IMR-90 (cell line): Measurements from ENCODE around the gene CNDP1. TPM values are rescaled to one million over a fixed set of nuclear protein-coding genes. Genes with fewer than 3 reads are reported as not detected.

Experiments
- ATAC-seq: fragments of 200-7000 bp; cut with Tn5 transposase; 2 replicates; pipeline ENCODE4 v1.9.1; 2020; ENCODE audit warnings: low read depth, mild to moderate bottlenecking, moderate library complexity
- BruUV-seq: library from RNA; stranded (reverse); fragments of 400-500 nt; replicated peaks from 2 replicates; lab custom pipeline; 2021; lab: Mats Ljungman, UMichigan
- CTCF ChIA-PET: fragments of 300-600 bp; formaldehyde crosslinking; extraction: SDS; loops from one replicate; lab custom pipeline; 2021; ENCODE audit warnings: antibody characterized with exemption; lab: Yijun Ruan, JAX
- POLR2A ChIA-PET: fragments of 300-600 bp; sonication (Branson Sonifier 250); formaldehyde crosslinking; loops from one replicate; lab custom pipeline; 2022; ENCODE audit warnings: antibody characterized with exemption; ENCODE audit not compliant: unreplicated experiment; lab: Charles Lee
- DNase-seq: peaks from one replicate; pipeline ENCODE4 v3.0.0; 2013
- H2AFZ ChIP-seq: replicated peaks from 2 replicates; pipeline ENCODE3; 2013; ENCODE audit warnings: low read length, mild to moderate bottlenecking; ENCODE audit not compliant: poor library complexity
- H2AK5ac ChIP-seq: 2 replicates; pipeline ENCODE4 v1.6.1; 2013; ENCODE audit warnings: low read depth, low read length, inconsistent platforms
- H2AK9ac ChIP-seq: replicated peaks from 2 replicates; pipeline ENCODE3; 2013; ENCODE audit warnings: mild to moderate bottlenecking, low read depth, low read length, moderate library complexity; ENCODE audit not compliant: poor library complexity
- H2BK120ac ChIP-seq: 2 replicates; pipeline ENCODE4 v1.6.1; 2013; ENCODE audit warnings: low read depth, low read length, inconsistent platforms
- H2BK15ac ChIP-seq: 3 replicates; pipeline ENCODE4 v1.6.1; 2013; ENCODE audit warnings: low read depth, low read length, inconsistent platforms
- H2BK20ac ChIP-seq: 2 replicates; pipeline ENCODE4 v1.6.1; 2013; ENCODE audit warnings: low read depth, mild to moderate bottlenecking, inconsistent platforms, low read length, moderate library complexity
- H2BK5ac ChIP-seq: 2 replicates; pipeline ENCODE4 v1.6.1; 2013; ENCODE audit warnings: mild to moderate bottlenecking, low read depth, low read length, inconsistent platforms; ENCODE audit not compliant: poor library complexity, severe bottlenecking
- H3K14ac ChIP-seq: replicated peaks from 2 replicates; pipeline ENCODE4 v1.6.1; 2013; ENCODE audit warnings: low read depth, low read length, inconsistent platforms
- H3K18ac ChIP-seq: 2 replicates; pipeline ENCODE4 v1.6.1; 2013; ENCODE audit warnings: low read depth, low read length, control low read depth
- H3K23ac ChIP-seq: 2 replicates; pipeline ENCODE4 v1.6.1; 2013; ENCODE audit warnings: low read depth, low read length, inconsistent platforms
- H3K27ac ChIP-seq: 2 replicates; pipeline ENCODE4 v1.5.1; 2013; ENCODE audit warnings: mild to moderate bottlenecking, control low read depth, low read length; ENCODE audit not compliant: insufficient read depth
- H3K27me3 ChIP-seq: 2 replicates; pipeline ENCODE4 v1.6.1; 2013; ENCODE audit warnings: low read length; ENCODE audit not compliant: control insufficient read depth, insufficient read depth
- H3K36me3 ChIP-seq: 2 replicates; pipeline ENCODE4 v1.6.1; 2013; ENCODE audit warnings: low read length, mixed read lengths; ENCODE audit not compliant: control insufficient read depth, insufficient read depth
- H3K4ac ChIP-seq: 2 replicates; pipeline ENCODE4 v1.6.1; 2013; ENCODE audit warnings: low read depth, low read length, inconsistent platforms
- H3K4me1 ChIP-seq: 2 replicates; pipeline ENCODE4 v1.6.1; 2013; ENCODE audit warnings: low read length, mixed read lengths; ENCODE audit not compliant: control insufficient read depth, insufficient read depth
- H3K4me2 ChIP-seq: 2 replicates; pipeline ENCODE4 v1.6.1; 2013; ENCODE audit warnings: low read depth, mild to moderate bottlenecking, control low read depth, low read length, moderate library complexity
- H3K4me3 ChIP-seq: 2 replicates; pipeline ENCODE4 v1.5.1; 2013; ENCODE audit warnings: low read depth, mild to moderate bottlenecking, control low read depth, low read length, moderate library complexity; ENCODE audit not compliant: insufficient read depth
- H3K56ac ChIP-seq: 2 replicates; pipeline ENCODE4 v1.6.1; 2013; ENCODE audit warnings: low read length, inconsistent platforms; ENCODE audit not compliant: insufficient read depth; ENCODE audit errors: extremely low read depth
- H3K79me1 ChIP-seq, 2 experiments: 2 replicates each; pipeline ENCODE4 v1.6.1; 2013; ENCODE audit warnings: low read length in 2 of 2, inconsistent platforms in 1 of 2, low read depth in 1 of 2
- H3K9ac ChIP-seq: 2 replicates; pipeline ENCODE4 v1.6.1; 2013; ENCODE audit warnings: low read depth, low read length, control low read depth
- H3K9me1 ChIP-seq: 2 replicates; pipeline ENCODE4 v1.6.1; 2013; ENCODE audit warnings: low read length, inconsistent platforms; ENCODE audit not compliant: insufficient read depth
- H3K9me3 ChIP-seq: 2 replicates; pipeline ENCODE4 v1.6.1; 2013; ENCODE audit warnings: low read length; ENCODE audit not compliant: control insufficient read depth, insufficient read depth
- H4K20me1 ChIP-seq: 2 replicates; pipeline ENCODE4 v1.6.1; 2013; ENCODE audit warnings: low read length, inconsistent platforms; ENCODE audit not compliant: insufficient read depth
- H4K5ac ChIP-seq: 2 replicates; pipeline ENCODE4 v1.6.1; 2013; ENCODE audit warnings: mild to moderate bottlenecking, low read depth, low read length, control low read depth
- H4K8ac ChIP-seq, 2 experiments: 2 replicates each; pipeline ENCODE4 v1.6.1; 2013; ENCODE audit warnings: low read depth in 2 of 2, low read length in 2 of 2, control low read depth in 1 of 2, inconsistent platforms in 1 of 2
- H4K91ac ChIP-seq: 2 replicates; pipeline ENCODE4 v1.6.1; 2013; ENCODE audit warnings: low read depth, low read length, inconsistent platforms; ENCODE audit not compliant: insufficient read depth
- BHLHE40 ChIP-seq: fragments of 150-350 bp; IDR thresholded peaks from 2 replicates; pipeline ENCODE4 v1.6.1; 2016; ENCODE audit warnings: mild to moderate bottlenecking, low read depth, low read length
- CEBPB ChIP-seq: IDR thresholded peaks from 2 replicates; pipeline ENCODE4 v1.6.1; 2012; ENCODE audit warnings: low read depth, low read length, improper control_type of control experiment
- CHD1 ChIP-seq: IDR thresholded peaks from 2 replicates; pipeline ENCODE4 v1.6.1; 2012; ENCODE audit warnings: low read depth, low read length, improper control_type of control experiment
- CTCF ChIP-seq: conservative IDR thresholded peaks from 2 replicates; pipeline ENCODE4 v1.5.1; 2012; ENCODE audit warnings: mild to moderate bottlenecking, low read depth, low read length, improper control_type of control experiment
- FOS ChIP-seq: fragments of 150-350 bp; IDR thresholded peaks from 2 replicates; pipeline ENCODE4 v1.6.1; 2016; ENCODE audit warnings: low read depth, low read length
- MAFK ChIP-seq: IDR thresholded peaks from 2 replicates; pipeline ENCODE4 v1.6.1; 2012; ENCODE audit warnings: low read depth, low read length, improper control_type of control experiment
- MAZ ChIP-seq: IDR thresholded peaks from 2 replicates; pipeline ENCODE4 v1.6.1; 2012; ENCODE audit warnings: low read depth, mild to moderate bottlenecking, low read length, improper control_type of control experiment, moderate library complexity, borderline replicate concordance
- MXI1 ChIP-seq: IDR thresholded peaks from 2 replicates; pipeline ENCODE4 v1.6.1; 2012; ENCODE audit warnings: low read depth, mild to moderate bottlenecking, low read length, moderate library complexity, borderline replicate concordance
- NFE2L2 ChIP-seq: fragments of 150-350 bp; IDR thresholded peaks from 2 replicates; pipeline ENCODE4 v1.6.1; 2016; ENCODE audit warnings: low read depth, mild to moderate bottlenecking, low read length
- POLR2A ChIP-seq: IDR thresholded peaks from 2 replicates; pipeline ENCODE4 v1.6.1; 2012; ENCODE audit warnings: mild to moderate bottlenecking, low read depth, low read length
- RAD21 ChIP-seq: IDR thresholded peaks from 2 replicates; pipeline ENCODE4 v1.6.1; 2012; ENCODE audit warnings: low read length, improper control_type of control experiment
- RCOR1 ChIP-seq: IDR thresholded peaks from 2 replicates; pipeline ENCODE4 v1.6.1; 2012; ENCODE audit warnings: mild to moderate bottlenecking, low read length, improper control_type of control experiment; ENCODE audit not compliant: insufficient replicate concordance
- RFX5 ChIP-seq: IDR thresholded peaks from 2 replicates; pipeline ENCODE4 v1.8.0; 2012; ENCODE audit warnings: low read depth, mild to moderate bottlenecking, low read length, moderate library complexity
- SMC3 ChIP-seq: fragments of 150-350 bp; IDR thresholded peaks from 2 replicates; pipeline ENCODE4 v1.6.1; 2016; ENCODE audit warnings: low read depth, mild to moderate bottlenecking, antibody characterized with exemption, low read length, moderate library complexity
- USF2 ChIP-seq: fragments of 150-350 bp; IDR thresholded peaks from 2 replicates; pipeline ENCODE4 v1.6.1; 2017; ENCODE audit warnings: mild to moderate bottlenecking, antibody characterized with exemption, low read length, low read depth
- WGBS, 2 experiments: methylation state at CpG; one replicate each; pipeline versions ENCODE4 v1.1.5 to v1.1.7; 2013; ENCODE audit warnings: missing lambda C conversion rate in 2 of 2; ENCODE audit not compliant: insufficient read length in 1 of 2; ENCODE audit errors: extremely low coverage in 2 of 2; 5-methylcytosine and 5-hydroxymethylcytosine counted together
- dilution Hi-C: fragments of 300-500 bp; cut with HindIII; formaldehyde crosslinking; loops from one replicate; pipeline ENCODE4 v1.14.3; 2018; ENCODE audit warnings: low sequenced_read_pairs; ENCODE audit not compliant: unreplicated experiment
- in situ Hi-C: fragments of 300-500 bp; cut with MboI; formaldehyde crosslinking; loops from 3 replicates; pipeline ENCODE4 v1.14.3; 2019; ENCODE audit warnings: low sequenced_read_pairs, inconsistent platforms, mixed read lengths
- intact Hi-C: fragments of 100-400 bp; cut with micrococcal nuclease; formaldehyde crosslinking; loops from 2 replicates; pipeline ENCODE4 v1.10.0; 2022
- polyA plus RNA-seq, 3 experiments: library from polyadenylated mRNA; depleted of rRNA; stranded (reverse); fragments of >200 nt; gene quantifications; 2 replicates each; pipeline ENCODE4 v1.2.3, GENCODE V29; 2012; ENCODE audit warnings: low replicate concordance in 1 of 3
- total RNA-seq: library from RNA; depleted of rRNA; stranded (reverse); fragments of >200 nt; gene quantifications from 2 replicates; pipeline ENCODE4 v1.2.3, GENCODE V29; 2012
- TF ChIP-seq, protein P1 (sequence below): fragments of 150-350 bp; IDR thresholded peaks from 2 replicates; pipeline ENCODE4 v1.6.1; 2016; ENCODE audit warnings: low read depth, mild to moderate bottlenecking, low read length, moderate library complexity, borderline replicate concordance

The CNDP1 gene
- total and polyA plus RNA-seq, 2 of the 4 experiments (the other 2 are of a cell fraction): not detected

DNA sequence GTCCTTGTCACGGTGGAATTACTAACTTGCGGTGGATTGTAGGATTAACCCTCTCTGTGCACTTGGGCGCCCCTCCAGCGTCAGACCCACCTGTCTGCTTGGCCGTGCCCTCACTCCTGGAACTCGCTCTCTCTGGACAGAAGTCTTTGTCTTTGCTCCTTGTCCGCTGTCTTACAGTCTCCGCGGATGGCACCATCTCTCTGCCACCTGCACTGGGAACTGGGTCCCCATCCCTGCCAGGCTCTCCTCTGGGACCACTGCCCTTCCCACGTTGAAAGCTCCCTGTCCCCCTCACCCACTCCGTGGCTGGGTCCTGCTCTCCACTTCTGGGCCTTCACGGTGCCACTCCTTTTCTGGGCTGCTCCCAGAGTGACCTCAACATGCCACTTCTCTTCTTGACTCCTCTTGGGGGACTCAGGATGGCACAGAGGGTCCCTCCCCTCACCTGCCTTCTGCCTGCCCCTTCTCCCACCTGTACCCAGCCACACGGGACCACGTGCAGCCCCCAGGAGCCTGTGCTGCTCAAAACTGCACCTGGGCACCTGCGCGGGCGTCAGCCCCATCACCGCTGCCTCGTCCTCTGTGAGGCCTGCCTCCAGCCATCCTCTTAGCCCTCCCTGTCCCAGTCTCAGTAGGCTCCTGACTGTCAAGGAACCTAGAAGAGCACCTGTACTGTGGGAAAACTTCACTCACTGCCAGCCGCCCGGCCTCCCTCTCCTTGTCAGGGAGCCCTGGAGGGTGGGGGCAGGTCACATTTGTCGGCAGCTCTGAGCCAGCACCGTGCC, 27.0 kb upstream of the CNDP1 start:
- Histone ChIP-seq H3K18ac (no peak overlapping the region), H3K79me1 (no peaks in the 10 kb centered on the region), H2AFZ (no peak overlapping the region), H3K9me3 (no peaks in the 10 kb centered on the region), H3K27me3 (no peaks in the 10 kb centered on the region), H3K4me2 (no peak overlapping the region), H3K4ac (no peak overlapping the region), H4K20me1 (no peaks in the 10 kb centered on the region), H3K4me3 (no peak overlapping the region), H4K91ac (no peak overlapping the region), H4K5ac (no peak overlapping the region), H2AK5ac (no peak overlapping the region), H3K27ac (no peak overlapping the region), H3K56ac (no peak overlapping the region), H3K4me1 (no peaks in the 10 kb centered on the region), H4K8ac (no peak overlapping the region), H2BK15ac (no peak overlapping the region), H2BK20ac (no peak overlapping the region), H2AK9ac (no peak overlapping the region), H3K23ac (no peak overlapping the region), H3K9me1 (no peaks in the 10 kb centered on the region), H3K36me3 (peaks cover 68% of the 10 kb centered on the region), H2BK5ac (no peak overlapping the region), H3K14ac (no peak overlapping the region), H2BK120ac (no peak overlapping the region), H3K9ac (no peak overlapping the region)
- TF ChIP-seq USF2 (no peak), CTCF (no peak), MXI1 (no peak), SMC3 (no peak), CHD1 (no peak), MAFK (no peak), RAD21 (no peak), NFE2L2 (no peak), BHLHE40 (no peak), RFX5 (no peak), RCOR1 (no peak), CEBPB (no peak), POLR2A (no peak), FOS (no peak), MAZ (no peak)
- TF ChIP-seq, protein P1, sequence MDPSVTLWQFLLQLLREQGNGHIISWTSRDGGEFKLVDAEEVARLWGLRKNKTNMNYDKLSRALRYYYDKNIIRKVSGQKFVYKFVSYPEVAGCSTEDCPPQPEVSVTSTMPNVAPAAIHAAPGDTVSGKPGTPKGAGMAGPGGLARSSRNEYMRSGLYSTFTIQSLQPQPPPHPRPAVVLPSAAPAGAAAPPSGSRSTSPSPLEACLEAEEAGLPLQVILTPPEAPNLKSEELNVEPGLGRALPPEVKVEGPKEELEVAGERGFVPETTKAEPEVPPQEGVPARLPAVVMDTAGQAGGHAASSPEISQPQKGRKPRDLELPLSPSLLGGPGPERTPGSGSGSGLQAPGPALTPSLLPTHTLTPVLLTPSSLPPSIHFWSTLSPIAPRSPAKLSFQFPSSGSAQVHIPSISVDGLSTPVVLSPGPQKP: no peak
- POLR2A ChIA-PET: no interaction called here
- CTCF ChIA-PET: no interaction called here
- in situ Hi-C loops: no loop called here
- intact Hi-C loops: no loop called here
- ATAC-seq (no peak), DNase-seq (no peak)
- WGBS, 2 experiments: 84% methylated on average over 6 of the region's 23 CpGs; no CpG with 5 or more reads in 1 of the 2 experiments
- BruUV-seq: no TSS peak
- dilution Hi-C loops: no loop called here
